ENCODE measurements around the gene MAD1L1. TPM values are rescaled to one million over a fixed set of nuclear protein-coding genes. Genes with fewer than 3 reads are reported as not detected.

Gene MAD1L1
- total RNA-seq, 4 donors from 2014 or later: 21.0 to 49.7 (median 29.8) TPM

- no peak for TF ChIP-seq CTCF (IDR thresholded peaks at IDR 0.05; ENCODE audit: low read depth)
Observed at GRCh38 chr7:2149672-2150444, 82.9 kb downstream of the MAD1L1 start.

- TF ChIP-seq CTCF (IDR thresholded peaks at IDR 0.05; ENCODE audit: low read depth): no peak
Observed at GRCh38 chr7:2148814-2149213, 83.9 kb downstream of the MAD1L1 start.

- no peak for TF ChIP-seq CTCF (IDR thresholded peaks at IDR 0.05; ENCODE audit: low read depth)
Observed at GRCh38 chr7:2148189-2148588, 84.6 kb downstream of the MAD1L1 start.

GRCh38 chr7:2146676-2147472, 85.9 kb downstream of the MAD1L1 start:
- no peak for TF ChIP-seq CTCF (IDR thresholded peaks at IDR 0.05; ENCODE audit: low read depth)

- TF ChIP-seq CTCF (IDR thresholded peaks at IDR 0.05; ENCODE audit: low read depth): no peak
Observed at GRCh38 chr7:2145835-2146580, 86.7 kb downstream of the MAD1L1 start.

GRCh38 chr7:2144926-2145325, 87.8 kb downstream of the MAD1L1 start:
- TF ChIP-seq CTCF (IDR thresholded peaks at IDR 0.05; ENCODE audit: low read depth): no peak
